MM.1S (cell line): ENCODE data around the gene MYO1C.
"Not testable (repeated sequence)": the region's sequence is repeated elsewhere in the genome, so short reads cannot be mapped to it uniquely, and the experiment has no call there.

Experiments used
- CTCF ChIP-seq: fragments of 300-600 bp; sonication (generic); IDR thresholded peaks from 2 replicates; pipeline ENCODE4 v1.5.1; 2016; ENCODE audit warnings: antibody characterized with exemption, low read length, mixed read lengths
- EZH2 ChIP-seq: fragments of 300-600 bp; sonication (generic); optimal IDR thresholded peaks from 2 replicates; pipeline ENCODE3; 2017; ENCODE audit warnings: low read depth, mild to moderate bottlenecking, antibody characterized with exemption, low read length, mixed read lengths
- EZH2phosphoT487 ChIP-seq: fragments of 300-600 bp; sonication (generic); IDR thresholded peaks from 2 replicates; pipeline ENCODE4 v1.6.1; 2018; ENCODE audit warnings: antibody characterized with exemption, low read length

GRCh38 chr17:1526876-1527275 lies 34.4 kb upstream of the MYO1C start:
- not testable (repeated sequence) for TF ChIP-seq CTCF, EZH2phosphoT487, EZH2
